Lower leg skin (tissue), 3 donors: ENCODE data around the gene H6PD.

Source experiments
- CTCF ChIP-seq, 3 donors: fragments of 450-650 bp; IDR thresholded peaks; one replicate each; pipeline ENCODE4 v1.5.1; 2016; ENCODE audit warnings: antibody characterized with exemption in 3 of 3, mild to moderate bottlenecking in 3 of 3, moderate library complexity in 2 of 3
- POLR2A ChIP-seq, 2 donors: fragments of 450-650 bp; IDR thresholded peaks; one replicate each; pipeline ENCODE4 v1.6.1; 2016 to 2017; ENCODE audit warnings: antibody characterized with exemption in 2 of 2, mild to moderate bottlenecking in 1 of 2, moderate library complexity in 1 of 2

- TF ChIP-seq CTCF (IDR thresholded peaks at IDR 0.05) (no peak), POLR2A (IDR thresholded peaks at IDR 0.05) (no peak)
Observed at GRCh38 chr1:9314111-9314510, 79.5 kb downstream of the H6PD start.
